RKO (cell line): ENCODE measurements around the gene PCDH18.
"Not testable (repeated sequence)": the region's sequence is repeated elsewhere in the genome, so short reads cannot be mapped to it uniquely, and the experiment has no call there.

Source experiments
- DNase-seq: peaks from one replicate; pipeline ENCODE4 v3.0.0-alpha.2; 2016; ENCODE audit warnings: low spot score

Gene PCDH18

GRCh38 chr4:137531986-137532868 lies at the start of gene PCDH18:
Gene PCDH18, minus strand, starts transcription at chr4:137532494. Its CDS starts 406 bp downstream, at chr4:137532088.
- DNase-seq = peak; percentile 81

- no peak for DNase-seq
Observed at GRCh38 chr4:137576446-137576845, 44.2 kb upstream of the PCDH18 start.

GRCh38 chr4:137572647-137573046 lies 40.4 kb upstream of the PCDH18 start:
- no peak for DNase-seq

GRCh38 chr4:137572163-137572562 lies 39.9 kb upstream of the PCDH18 start:
- no peak for DNase-seq

- DNase-seq = no peak
Observed at GRCh38 chr4:137559801-137560200, 27.5 kb upstream of the PCDH18 start.

GRCh38 chr4:137558951-137559350 lies 26.7 kb upstream of the PCDH18 start:
- peak; percentile 12 for DNase-seq

- no peak for DNase-seq
Observed at GRCh38 chr4:137545461-137545861, 13.2 kb upstream of the PCDH18 start.

- DNase-seq = no peak
Observed at GRCh38 chr4:137543648-137544047, 11.4 kb upstream of the PCDH18 start.

GRCh38 chr4:137543198-137543597 lies 10.9 kb upstream of the PCDH18 start:
- no peak for DNase-seq

- no peak for DNase-seq
Observed at GRCh38 chr4:137541876-137542646, 9.8 kb upstream of the PCDH18 start.

GRCh38 chr4:137541181-137541580 lies 8.9 kb upstream of the PCDH18 start:
- DNase-seq = no peak

GRCh38 chr4:137540356-137540755 lies 8.1 kb upstream of the PCDH18 start:
- no peak for DNase-seq

GRCh38 chr4:137538526-137538925 lies 6.2 kb upstream of the PCDH18 start:
- DNase-seq = no peak

- DNase-seq = not testable (repeated sequence)
Observed at GRCh38 chr4:137537807-137538206, 5.5 kb upstream of the PCDH18 start.

- no peak for DNase-seq
Observed at GRCh38 chr4:137536789-137537561, 4.7 kb upstream of the PCDH18 start.

GRCh38 chr4:137535718-137536117 lies 3.4 kb upstream of the PCDH18 start:
- no peak for DNase-seq

GRCh38 chr4:137534516-137534915 lies 2.2 kb upstream of the PCDH18 start:
- no peak for DNase-seq

GRCh38 chr4:137533855-137534254 lies 1.6 kb upstream of the PCDH18 start:
- no peak for DNase-seq

GRCh38 chr4:137532869-137533236 lies 559 bp upstream of the PCDH18 start:
- peak; percentile 7 for DNase-seq

GRCh38 chr4:137531168-137531985 lies 917 bp downstream of the PCDH18 start:
- DNase-seq = no peak

GRCh38 chr4:137530176-137530575 lies 2.1 kb downstream of the PCDH18 start:
- DNase-seq = no peak

GRCh38 chr4:137529432-137529831 lies 2.9 kb downstream of the PCDH18 start:
- no peak for DNase-seq
